ENCODE results near the gene PIEZO2. TPM values are rescaled to one million over a fixed set of nuclear protein-coding genes. Genes with fewer than 3 reads are reported as not detected.

PIEZO2 gene
- polyA plus RNA-seq, 4 donors, result 16.8 to 23.5 (median 17.9) TPM

GRCh38 chr18:10909724-10910123, 239.6 kb downstream of the PIEZO2 start:
- no peak for DNase-seq (ENCODE audit: low read depth in 4 of 4, low spot score in 3 of 4)

DNA sequence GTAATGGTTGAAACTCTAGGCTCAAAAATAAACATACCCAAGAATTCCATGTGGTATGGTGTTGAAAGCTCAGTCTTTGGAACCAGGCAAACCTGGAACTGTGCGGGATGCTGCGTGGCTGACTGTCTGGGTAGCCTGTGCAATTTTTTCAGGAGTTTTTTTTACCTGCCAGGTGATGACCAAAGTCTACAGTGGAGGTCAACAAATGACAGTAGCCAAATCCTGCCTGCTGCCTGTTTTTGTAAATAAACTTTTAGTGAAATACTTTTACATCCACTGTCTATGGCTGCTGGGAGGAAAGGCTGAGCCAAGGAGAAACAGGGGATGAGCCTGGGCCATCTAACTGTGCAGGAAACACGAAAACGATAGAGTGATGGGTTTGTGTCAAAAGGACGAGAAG, 240.6 kb downstream of the PIEZO2 start:
- DNase-seq (ENCODE audit: low read depth in 4 of 4, low spot score in 3 of 4), result no peak

GRCh38 chr18:10907749-10908148, 241.6 kb downstream of the PIEZO2 start:
- DNase-seq (ENCODE audit: low read depth in 4 of 4, low spot score in 3 of 4), result no peak

- no peak for DNase-seq (ENCODE audit: low read depth in 4 of 4, low spot score in 3 of 4)
These were observed 248.0 kb downstream of the PIEZO2 start for GRCh38 chr18:10901329-10901728.

DNA sequence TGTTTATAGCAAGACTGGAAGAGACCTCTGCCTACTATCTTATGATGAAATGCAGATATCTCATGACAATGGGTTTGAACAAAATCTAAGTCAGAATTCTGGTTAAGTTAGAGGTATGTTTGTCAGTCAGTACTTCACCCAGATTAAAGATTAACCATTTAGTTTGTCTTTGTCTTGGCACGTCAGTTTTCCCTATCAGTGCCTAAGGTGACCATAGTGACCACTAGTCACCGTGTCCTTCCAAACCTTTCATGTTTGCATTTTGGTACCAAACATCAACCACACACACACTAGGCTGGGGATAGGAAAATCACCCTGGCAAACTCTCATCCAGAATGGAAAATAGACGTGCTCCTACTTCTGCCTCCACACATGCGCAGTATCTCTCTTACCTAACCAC, 248.9 kb downstream of the PIEZO2 start:
- no peak for DNase-seq (ENCODE audit: low read depth in 4 of 4, low spot score in 3 of 4)

- no peak for DNase-seq (ENCODE audit: low read depth in 4 of 4, low spot score in 3 of 4)
These were observed 249.9 kb downstream of the PIEZO2 start for GRCh38 chr18:10899481-10899880.

DNA sequence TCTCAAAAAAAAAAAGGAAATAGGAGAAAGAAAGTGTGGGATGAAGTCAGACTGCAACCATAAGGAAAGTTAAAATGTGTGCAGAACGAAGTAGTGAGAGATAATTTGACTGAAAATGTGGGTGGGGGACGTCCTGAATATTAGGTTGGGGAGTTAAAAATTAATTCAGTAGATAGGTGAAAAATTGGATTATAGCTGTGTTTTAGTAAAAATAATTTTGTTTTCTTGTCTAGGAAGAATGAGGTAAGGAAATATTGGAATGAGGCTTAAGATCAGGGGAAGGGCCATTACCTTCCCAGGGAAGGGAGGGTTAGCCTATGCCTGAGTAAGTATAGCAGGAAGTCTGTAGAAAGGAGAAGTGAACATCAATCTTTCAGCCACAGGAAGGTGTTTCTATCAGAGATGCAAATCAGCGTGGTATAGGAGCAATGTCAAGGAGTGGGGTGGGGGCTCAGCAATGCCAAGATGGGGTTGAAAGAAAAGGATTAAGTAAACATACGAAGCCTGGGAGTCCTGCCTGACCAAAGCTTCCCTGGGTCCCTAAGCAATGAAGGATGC, 250.9 kb downstream of the PIEZO2 start:
- DNase-seq (ENCODE audit: low read depth in 4 of 4, low spot score in 3 of 4), result no peak

DNA sequence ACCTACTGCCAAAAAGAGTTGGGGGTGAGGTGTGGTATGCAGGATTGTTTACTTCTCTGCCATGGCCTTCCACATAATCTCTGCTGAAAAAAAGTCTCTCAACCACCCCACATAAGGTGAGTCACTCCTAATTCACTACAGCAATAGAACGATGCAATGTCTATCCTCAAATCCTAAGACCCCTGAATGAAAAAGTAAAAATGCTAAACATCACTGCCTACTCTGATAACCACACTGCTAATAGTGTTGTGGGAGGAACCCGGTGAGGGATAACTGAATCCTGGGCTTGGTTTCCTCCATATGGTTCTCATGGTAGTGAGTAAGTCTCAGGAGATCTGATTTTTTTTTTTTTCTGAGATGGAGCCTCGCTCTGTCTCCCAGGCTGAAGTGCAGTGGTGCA, 252.5 kb downstream of the PIEZO2 start:
- no peak for DNase-seq (ENCODE audit: low read depth in 4 of 4, low spot score in 3 of 4)

- no peak for DNase-seq (ENCODE audit: low read depth in 4 of 4, low spot score in 3 of 4)
These were observed 253.4 kb downstream of the PIEZO2 start for GRCh38 chr18:10895976-10896375.

- DNase-seq (ENCODE audit: low read depth in 4 of 4, low spot score in 3 of 4), result no peak
These were observed 254.9 kb downstream of the PIEZO2 start for GRCh38 chr18:10894501-10894900.

- no peak for DNase-seq (ENCODE audit: low read depth in 4 of 4, low spot score in 3 of 4)
These were observed 255.6 kb downstream of the PIEZO2 start for GRCh38 chr18:10893761-10894160.

DNA sequence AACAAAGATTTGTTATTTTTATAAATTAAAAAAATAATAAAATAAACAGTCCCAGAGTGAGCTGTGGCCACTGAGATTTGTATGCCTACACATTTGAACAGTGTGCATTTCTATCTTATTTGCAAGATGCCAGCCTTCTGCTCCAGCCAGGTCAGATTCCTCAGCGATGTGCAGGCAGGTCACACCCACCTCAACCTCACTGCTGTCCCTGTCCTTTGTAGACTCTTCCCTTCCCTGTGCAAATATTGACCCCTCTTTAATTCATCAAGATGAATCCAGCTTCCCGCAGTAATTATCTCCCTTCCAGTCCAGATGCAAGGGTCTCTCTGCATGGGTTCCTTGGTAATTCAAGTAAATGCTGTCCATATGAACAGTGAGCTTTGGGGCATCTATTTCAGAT, 256.2 kb downstream of the PIEZO2 start:
- DNase-seq (ENCODE audit: low read depth in 4 of 4, low spot score in 3 of 4), result no peak

DNA sequence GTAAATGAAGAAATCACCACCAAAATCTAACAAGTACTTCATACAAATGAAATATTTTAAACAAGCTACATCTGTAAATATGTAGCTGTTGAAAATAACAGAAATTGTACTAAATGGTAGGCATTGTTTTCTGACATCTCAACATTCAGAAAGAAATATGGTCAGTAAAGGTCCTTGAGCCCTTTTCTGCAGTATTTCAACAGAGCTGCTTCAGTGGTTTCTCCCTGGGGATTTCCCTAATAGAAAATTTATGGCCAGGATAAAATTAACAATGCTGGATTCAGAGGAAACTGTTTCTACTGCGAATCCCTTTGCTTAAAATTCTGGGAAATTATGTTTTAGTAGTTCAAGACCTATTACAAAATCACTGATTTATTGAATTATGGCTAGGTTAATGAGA, 256.6 kb downstream of the PIEZO2 start:
- DNase-seq (ENCODE audit: low read depth in 4 of 4, low spot score in 3 of 4), result peak; percentile 11 to 45 (median 24)

DNA sequence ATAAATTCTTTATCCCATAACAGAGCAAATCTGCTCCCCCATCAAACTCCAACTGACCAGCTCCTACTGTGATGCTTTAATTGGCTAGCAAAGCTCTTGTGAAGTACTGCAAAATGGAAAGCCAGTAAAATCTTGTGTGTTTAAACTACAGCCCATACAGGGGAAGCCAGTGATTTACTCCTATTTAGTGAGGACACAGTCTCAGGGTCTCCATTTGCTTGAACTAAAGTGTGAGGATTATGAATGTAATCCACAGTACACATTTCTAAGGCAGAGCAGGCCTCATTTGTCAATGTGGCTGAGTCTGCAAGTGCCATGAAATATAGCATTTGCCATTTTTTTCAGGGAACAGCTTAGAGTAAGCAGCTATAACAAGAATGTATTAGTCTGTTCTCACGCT, 259.3 kb downstream of the PIEZO2 start:
- no peak for DNase-seq (ENCODE audit: low read depth in 4 of 4, low spot score in 3 of 4)

- no peak for DNase-seq (ENCODE audit: low read depth in 4 of 4, low spot score in 3 of 4)
These were observed 270.7 kb downstream of the PIEZO2 start for GRCh38 chr18:10878703-10879102.

- no peak for DNase-seq (ENCODE audit: low read depth in 4 of 4, low spot score in 3 of 4)
These were observed 271.4 kb downstream of the PIEZO2 start for GRCh38 chr18:10877987-10878386.

DNA sequence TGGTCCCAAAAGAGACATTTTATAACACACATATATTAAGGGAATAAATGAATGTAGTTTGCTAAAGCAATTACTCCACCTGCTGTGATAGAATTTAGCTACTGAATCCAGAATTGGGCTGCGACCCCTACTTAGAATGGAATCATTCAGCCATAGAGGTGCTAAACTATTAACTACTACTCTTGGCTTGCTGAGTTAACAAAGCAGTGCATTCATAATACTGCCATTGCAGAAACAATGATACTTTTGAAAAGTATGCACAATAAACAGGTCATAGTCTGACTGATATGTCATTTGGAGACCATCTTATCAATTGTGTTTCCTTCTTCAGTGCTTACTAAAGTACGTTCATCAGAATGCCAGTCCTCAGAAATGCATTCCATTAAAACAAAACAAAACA, 273.6 kb downstream of the PIEZO2 start:
- DNase-seq (ENCODE audit: low read depth in 4 of 4, low spot score in 3 of 4), result no peak

DNA sequence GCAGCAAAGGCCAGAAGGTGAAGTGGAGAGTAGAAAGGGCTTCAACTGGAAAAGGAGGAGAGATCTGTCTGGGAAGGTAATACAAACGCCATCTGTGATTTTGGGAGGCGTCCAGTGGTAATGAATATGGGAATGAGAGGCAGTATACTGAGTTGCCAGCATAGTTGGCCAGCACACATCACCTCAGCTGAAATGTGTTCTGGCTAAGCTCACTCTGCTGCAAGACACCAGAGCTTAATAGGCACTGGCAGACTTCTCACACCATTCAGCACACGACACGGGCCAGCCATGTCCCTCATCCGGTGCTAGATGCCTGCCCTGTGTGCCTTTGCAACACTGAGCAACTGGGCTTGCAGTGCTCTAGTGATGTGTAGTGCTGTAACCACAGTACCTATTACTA, 277.1 kb downstream of the PIEZO2 start:
- no peak for DNase-seq (ENCODE audit: low read depth in 4 of 4, low spot score in 3 of 4)

GRCh38 chr18:10864722-10865121, 284.6 kb downstream of the PIEZO2 start:
- DNase-seq (ENCODE audit: low read depth in 4 of 4, low spot score in 3 of 4), result no peak

DNA sequence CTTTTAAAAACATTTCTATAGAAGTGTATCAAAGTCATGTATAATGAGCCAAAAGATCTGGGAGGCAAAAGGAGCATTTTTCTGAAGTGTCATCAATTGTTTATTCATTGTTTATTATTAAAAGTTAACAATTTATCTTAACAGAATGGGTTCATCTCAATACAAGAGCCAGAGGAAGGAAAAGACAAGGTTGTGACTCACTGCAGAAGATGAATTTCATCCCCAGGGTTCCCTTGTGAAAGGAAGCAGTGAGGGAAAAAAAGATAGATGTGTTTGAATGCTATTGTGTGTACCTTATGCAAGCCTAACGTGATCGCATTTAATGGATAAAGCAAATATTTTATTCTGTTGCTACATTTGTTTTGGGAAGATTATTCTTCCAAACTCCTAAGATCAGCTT, 286.3 kb downstream of the PIEZO2 start:
- DNase-seq (ENCODE audit: low read depth in 4 of 4, low spot score in 3 of 4), result no peak

GRCh38 chr18:10860928-10861327, 288.4 kb downstream of the PIEZO2 start:
- peak in 3 of 4 donors; percentile 16 to 36 (median 31) for DNase-seq (ENCODE audit: low read depth in 4 of 4, low spot score in 3 of 4)

DNA sequence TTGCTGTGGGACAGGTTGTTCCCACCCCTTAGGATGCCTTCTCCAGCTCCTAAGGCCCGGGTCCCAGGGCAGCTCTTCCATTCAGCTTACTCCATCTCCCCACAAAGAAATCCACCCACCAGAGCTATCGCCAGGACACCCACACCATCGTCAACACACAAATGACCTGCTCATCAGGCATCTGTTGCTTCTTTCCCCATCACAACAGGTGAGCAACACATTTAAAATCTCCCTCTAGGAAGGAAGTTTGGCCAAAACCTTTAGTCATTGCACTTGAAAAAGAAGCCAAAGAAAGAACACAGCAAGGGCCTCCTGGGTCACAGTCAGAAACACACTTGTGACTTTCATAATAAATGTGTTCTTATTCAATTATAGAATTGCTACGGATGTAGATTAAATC, 289.0 kb downstream of the PIEZO2 start:
- no peak for DNase-seq (ENCODE audit: low read depth in 4 of 4, low spot score in 3 of 4)

DNA sequence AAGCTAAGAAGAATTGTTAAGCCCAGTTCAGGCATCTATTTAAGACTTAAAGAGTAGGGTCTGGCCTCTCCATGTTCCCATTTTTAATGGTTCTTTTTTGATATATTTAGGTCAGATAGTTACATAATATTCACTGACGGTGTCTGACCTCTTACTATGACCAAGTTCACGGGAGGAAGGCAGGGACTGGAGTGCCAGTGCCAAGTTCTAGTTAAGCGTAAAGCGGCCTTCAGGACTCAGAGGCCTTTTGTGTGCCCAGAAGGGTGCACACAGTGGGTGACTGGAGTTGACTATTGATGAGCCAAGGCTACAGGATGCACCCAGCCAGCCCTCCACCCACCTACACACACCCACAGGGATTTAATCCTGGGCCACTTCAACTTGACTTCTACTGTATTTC, 290.9 kb downstream of the PIEZO2 start:
- DNase-seq (ENCODE audit: low read depth in 4 of 4, low spot score in 3 of 4), result no peak
